ENCODE data around the gene HMGA1.

The HMGA1 gene, protein sequence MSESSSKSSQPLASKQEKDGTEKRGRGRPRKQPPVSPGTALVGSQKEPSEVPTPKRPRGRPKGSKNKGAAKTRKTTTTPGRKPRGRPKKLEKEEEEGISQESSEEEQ

DNA sequence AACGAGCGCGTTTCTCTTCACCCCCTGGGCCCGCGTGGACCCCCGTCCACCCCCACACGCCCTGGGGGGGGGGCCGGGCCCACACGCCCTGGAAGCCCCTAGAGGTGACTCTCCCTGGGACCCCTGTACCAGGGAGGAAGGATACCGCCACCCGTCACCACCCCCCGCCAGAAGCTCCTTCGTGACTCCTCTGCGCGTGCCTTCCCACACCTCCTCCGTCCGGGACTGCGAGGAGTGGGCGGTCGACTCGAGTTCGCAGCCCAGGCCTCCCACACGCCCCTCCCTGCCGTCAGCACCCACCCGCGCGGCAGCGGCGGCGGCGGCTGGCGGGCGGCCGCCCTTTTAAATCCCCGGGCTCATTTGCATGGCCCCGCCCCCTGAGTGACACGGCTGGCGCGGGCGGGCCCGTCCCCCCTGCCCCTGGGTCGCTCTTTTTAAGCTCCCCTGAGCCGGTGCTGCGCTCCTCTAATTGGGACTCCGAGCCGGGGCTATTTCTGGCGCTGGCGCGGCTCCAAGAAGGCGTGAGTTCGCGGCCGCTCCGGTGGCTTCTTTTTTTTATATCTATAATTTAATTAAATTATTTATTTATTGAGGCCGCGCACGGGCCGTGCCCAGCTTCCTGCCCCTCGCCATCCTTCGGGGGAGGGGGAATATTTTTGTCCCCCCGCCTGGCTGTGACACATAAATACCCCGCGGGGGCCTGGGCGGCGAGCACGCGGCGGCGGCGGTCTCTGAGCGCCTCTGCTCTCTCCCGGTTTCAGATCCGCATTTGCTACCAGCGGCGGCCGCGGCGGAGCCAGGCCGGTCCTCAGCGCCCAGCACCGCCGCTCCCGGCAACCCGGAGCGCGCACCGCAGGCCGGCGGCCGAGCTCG is at the start of gene HMGA1:
Gene HMGA1, plus strand, starts transcription at position 431 of the 873 bp plus-strand sequence. CDS start 3,908 bp downstream, outside the sequence.
- DNase-seq (ENCODE audit: low read depth) = peak; percentile 88

DNA sequence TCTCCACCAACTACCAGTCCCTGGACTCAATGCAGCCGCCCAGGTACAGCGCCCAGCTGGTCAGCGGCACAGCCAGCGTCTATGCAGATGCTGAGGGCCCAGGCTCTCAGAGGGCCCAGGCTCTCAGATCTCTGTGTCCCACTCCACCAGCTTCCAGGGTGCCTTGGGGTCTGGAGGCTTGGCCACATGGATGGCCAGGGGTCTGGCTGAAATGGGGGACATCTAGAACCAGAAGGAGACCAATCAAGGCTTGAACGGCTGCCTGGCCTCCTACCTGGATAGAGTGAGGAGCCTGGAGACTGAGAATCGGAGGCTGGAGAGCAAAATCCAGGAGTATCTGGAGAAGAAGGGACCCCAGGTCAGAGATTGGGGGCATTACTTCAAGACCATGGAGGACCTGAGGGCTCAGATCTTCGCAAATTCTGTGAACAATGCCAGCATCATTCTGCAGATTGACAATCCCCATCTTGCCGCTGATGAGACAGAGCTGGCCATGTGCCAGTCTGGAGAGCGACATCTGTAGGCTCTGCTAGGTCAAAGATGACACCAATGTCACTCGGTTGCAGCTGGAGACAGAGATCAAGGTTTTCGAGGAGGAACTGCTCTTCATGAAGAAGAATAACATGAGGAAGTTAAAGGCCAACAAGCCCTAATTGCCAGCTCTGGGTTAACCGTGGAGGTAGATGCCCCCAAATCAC is 46.7 kb upstream of the HMGA1 start:
- peak; percentile 51 for DNase-seq (ENCODE audit: low read depth)

DNA sequence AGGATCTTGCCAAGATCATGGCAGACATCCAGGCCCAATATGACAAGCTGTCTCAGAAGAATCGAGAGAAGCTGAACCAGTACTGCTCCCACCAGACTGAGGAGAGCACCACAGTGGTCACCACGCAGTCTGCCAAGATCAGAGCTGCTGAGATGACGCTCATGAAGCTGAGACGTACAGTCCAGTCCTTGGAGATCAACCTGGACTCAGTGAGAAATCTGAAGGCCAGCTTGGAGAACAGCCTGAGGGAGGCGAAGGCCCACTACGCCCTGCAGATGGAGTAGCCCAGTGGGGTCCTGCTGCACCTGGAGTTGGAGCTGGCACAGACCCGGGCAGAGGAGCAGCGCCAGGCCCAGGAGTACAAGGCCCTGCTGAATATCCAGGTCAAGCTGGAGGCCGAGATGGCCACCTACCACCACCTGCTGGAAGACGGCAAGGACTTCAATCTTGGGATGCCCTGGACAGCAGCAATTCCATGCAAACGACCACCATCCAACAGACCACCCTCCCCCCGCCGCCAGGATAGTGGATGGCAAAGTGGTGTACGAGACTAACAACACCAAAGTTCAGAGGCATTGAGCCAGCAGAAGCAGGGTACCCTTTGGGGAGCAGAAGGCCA is 46.1 kb upstream of the HMGA1 start:
- no peak for DNase-seq (ENCODE audit: low read depth)

DNA sequence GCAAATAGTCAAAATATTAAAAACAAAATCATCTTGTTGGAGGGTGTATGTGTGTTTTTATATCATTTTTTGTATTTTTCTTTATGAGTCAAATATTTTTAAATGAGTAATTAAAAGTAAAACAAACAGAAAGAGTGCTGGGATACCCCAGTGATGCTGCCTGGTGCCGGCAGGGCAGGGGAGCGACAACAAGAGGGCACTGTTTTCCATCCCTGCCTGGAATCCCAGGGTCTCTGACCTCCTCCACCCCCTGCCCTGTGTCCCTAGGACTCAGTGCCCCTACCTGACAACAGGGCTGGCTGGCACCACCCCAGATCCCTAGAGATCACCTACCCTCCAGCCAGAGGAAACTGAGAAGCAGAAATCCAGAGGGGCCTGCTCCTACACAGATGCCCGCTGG is 41.9 kb upstream of the HMGA1 start:
- no peak for DNase-seq (ENCODE audit: low read depth)

DNA sequence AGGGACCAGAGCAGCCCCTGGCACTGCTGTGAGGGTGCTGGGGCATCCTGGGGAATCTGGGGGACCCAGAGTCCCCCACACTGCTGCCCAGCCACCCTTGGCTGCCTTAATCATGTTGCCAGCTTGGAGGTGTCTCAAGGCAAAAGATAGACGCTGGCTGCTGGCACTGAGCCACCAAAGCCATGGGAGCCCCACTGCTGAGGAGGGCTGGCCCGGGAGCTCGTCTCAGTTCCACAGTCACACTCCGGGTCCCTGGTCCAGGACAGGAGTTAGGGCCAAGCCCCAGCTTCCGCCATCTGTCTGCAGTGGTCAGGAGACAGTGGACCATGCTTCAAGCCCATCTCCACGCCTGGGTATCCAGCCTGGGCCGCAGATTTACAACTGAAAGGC is 41.0 kb upstream of the HMGA1 start:
- no peak for DNase-seq (ENCODE audit: low read depth)

DNA sequence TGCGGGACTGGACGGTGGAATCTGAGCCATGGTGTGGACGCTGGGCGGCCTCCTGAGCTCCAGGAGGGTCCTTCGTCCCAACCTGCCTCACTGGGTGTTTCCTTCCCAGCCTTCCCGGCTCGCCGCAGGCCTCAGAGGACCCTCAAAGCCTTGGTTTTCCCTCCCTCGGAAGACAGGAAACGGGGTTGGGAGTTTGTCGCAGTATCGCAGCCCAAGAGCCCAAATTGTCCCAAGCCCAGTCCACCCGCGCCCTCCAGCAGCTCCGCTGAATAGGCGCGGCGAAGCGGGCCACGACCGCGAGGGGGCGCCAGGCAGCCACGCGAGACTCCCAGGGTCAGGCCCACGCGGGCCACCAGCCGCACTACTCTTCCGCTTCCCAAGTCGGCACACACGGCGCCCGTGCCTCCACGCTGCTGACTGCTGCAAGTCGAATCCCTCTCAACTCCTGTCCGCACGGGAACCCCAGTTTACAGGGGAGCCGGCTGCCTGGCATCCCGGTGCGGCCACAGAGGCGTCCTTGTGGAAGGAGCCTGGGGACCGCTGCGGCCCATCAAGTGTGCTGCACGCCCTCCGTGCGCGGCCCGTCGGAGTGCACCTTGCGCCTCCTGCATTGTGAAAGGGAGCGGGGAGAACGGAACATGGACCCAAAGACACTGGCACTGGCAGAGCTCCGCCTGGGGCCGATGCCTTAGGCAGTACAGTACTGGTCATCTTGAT is 40.4 kb upstream of the HMGA1 start:
- DNase-seq (ENCODE audit: low read depth) = peak; percentile 91

DNA sequence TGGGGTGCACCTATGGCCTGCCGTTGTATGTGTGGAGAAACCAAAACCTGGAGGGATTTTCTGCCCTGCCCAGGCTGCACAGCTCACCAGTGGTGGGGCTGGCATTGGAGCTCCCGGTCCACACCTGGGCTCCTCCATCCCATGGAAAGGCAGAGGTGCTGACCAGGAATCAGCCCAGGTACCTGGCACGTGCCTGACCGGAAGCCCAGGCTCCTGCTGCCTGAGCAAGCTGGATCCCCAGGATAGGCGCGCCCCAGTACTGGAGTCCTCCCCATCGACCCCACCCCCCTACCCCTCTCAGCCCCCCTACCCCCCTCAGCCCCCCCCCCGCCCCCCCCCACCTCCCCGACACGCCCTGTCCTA is 39.9 kb upstream of the HMGA1 start:
- DNase-seq (ENCODE audit: low read depth) = no peak

DNA sequence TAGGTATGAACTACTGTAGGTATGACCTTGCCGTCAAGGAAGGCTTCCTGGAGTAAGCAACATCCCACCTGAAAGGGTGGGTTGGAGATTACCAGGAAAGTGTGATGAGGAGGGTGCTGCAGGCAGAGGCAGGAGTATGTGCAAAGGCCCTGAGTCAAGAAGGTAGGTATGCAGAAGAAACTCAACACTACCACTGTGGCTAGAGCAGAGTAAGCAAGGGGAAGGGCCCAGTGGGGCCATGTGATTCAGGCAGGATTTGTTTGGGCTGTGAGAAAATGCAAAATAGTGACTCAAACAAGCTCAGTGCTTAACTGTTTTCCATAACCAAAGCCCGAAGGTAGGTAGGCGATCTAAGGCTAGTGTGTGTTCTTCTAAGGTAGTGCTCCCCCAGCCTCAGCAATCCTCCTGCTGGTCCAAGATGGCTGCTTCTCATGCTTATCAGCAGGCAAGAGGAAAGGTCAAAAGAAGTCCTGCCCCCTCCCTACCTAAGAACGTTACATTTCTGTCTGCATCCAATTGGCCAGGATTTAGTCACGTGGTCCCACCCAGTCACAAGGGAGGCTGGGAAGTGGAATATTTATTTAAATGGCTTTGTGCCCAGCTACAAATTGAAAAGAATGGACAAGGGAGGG is 36.2 kb upstream of the HMGA1 start:
- DNase-seq (ENCODE audit: low read depth) = no peak

DNA sequence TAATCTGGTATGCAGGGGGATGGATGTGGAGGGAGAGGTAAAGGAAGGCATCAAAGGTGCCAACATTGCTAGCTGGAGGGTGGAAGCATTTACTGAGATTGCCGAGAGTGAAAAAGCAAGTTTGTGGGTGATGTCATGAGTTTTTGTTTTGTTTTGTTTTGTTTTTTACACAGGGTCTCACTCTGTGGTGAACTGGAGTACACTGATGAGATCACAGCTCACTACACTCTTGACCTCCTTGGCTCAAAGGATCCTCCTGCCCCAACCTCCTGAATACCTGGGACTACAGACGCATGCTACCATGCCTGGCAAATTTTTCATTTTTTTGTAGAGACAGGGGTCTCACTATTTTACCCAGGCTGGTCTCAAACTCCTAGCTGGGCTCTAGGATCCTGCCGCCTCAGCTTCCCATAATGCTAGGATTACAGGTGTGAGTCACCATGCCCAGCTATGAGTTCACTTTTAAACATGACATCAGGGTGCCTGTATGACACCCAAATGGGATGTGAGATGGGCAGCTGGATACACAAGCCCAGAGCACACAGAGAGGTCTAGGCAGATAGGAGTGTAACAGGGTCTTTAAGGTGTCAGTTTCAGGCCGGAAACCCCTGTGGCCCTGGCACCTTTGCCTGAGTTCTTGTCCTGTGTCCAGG is 35.1 kb upstream of the HMGA1 start:
- DNase-seq (ENCODE audit: low read depth) = no peak

DNA sequence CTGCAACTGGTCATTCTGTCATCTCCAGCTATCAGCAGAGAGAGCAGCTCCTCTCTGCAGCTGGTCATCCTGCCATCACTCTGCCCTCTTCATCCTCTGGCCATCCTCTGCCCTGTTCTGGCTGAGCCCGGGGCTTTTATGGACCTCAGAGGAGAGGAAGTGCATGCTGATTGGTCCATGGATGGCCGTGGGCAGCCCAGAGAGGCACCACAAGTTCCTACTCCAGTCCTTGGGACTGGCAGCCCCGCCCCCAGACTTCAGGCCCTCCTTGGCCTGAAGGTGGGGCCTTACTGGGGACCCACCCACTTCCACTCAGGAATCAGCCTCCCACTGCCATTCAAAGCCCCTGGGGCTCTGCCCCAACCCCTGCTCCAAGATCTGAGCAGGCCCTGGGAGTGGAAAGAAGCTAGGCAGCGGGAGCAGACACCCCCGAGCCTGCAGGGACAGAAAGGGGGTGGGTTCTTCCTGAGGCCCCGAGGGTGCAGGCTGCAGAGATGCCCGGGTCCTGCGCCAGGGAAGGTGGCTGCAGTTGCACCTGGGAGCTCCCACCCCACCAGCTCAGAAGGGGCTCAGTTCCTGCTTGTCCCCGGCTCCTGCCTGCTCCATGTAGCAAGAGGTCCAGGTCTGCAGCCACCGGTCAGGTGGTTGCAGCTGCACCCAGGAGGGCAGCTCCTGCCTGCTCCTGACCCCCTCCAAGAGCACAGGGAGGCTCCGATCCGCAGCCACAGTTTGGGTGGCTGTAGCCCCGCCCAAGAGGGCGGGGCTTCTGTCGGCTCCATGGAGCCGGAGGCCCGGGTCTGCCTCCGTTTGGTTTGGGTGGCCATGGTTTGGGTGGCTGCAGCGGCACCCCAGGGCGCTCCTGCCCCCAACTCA is 34.1 kb upstream of the HMGA1 start:
- no peak for DNase-seq (ENCODE audit: low read depth)

DNA sequence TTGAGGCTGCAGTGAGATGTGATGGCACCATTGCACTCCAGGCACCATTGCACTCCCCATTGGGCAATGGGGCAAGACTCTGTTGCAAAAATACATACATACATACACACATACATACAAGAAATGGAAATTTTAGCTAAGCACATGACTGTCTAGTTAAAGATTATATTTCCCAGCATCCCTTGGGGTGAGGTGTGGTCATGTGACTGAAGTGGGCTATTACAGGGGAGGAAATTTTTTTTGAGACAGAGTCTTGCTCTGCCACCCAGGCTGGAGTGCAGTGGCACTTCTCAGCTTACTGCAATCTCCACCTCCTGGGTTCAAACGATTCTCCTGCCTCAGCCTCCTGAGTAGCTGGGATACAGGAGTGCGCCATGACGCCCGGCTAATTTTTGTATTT is 32.0 kb upstream of the HMGA1 start:
- no peak for DNase-seq (ENCODE audit: low read depth)

DNA sequence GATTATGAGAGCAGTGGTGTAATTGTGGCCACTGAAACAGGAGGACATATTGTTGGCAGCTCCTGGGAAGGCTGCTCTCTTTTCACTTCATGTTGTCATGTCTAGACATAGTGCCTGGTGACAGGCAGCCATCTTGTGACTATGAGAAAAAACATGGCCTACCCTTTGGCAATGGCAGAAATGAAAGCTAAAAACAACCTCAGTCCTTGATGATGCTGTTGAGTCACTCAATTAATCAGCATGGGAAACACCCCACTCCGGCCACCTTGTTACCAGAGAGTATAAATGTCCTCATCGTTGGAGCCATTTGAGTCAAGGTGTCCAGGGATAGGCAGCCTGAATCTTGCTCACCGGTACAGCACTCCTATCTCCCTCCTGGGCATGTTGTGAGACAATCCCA is 31.2 kb upstream of the HMGA1 start:
- DNase-seq (ENCODE audit: low read depth) = no peak

DNA sequence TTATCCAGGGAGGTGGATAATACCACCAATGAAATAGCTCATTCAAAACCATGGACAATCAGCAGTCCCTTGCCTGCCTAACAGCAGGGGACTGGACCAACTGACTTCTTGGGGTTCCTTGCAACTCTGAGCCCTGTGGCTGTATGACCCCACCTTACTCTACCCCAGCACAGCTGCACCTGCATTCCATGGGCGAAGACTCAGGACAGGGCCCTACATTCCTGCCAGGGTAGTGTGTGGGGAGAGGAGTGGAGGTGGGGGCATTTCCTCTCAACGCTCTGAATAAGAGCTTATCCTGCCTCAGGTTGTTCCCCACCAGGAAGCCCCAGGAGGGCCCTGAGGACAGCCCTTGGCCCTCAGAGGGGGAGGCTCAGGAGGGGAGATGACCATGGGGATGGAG is 30.8 kb upstream of the HMGA1 start:
- no peak for DNase-seq (ENCODE audit: low read depth)

DNA sequence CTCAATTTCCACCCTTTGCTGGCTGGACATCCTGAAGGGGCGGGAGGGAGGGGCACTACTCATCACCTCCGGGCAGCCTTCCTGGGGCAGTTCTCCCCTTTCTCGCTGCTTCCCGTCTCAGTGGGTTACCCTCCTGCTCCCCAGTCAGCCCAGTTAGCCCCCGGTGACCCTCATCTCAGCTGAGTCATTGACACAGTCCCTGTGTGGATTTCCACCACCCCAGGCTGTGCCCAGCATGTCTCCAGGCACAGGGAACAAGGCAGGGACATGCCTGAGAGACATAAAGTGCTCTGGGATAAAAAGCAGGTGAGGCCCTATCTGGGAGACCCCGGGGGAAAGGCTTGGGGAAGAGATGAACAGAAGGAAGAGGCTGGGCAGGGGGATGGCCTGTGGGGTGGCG is 29.9 kb upstream of the HMGA1 start:
- no peak for DNase-seq (ENCODE audit: low read depth)

DNA sequence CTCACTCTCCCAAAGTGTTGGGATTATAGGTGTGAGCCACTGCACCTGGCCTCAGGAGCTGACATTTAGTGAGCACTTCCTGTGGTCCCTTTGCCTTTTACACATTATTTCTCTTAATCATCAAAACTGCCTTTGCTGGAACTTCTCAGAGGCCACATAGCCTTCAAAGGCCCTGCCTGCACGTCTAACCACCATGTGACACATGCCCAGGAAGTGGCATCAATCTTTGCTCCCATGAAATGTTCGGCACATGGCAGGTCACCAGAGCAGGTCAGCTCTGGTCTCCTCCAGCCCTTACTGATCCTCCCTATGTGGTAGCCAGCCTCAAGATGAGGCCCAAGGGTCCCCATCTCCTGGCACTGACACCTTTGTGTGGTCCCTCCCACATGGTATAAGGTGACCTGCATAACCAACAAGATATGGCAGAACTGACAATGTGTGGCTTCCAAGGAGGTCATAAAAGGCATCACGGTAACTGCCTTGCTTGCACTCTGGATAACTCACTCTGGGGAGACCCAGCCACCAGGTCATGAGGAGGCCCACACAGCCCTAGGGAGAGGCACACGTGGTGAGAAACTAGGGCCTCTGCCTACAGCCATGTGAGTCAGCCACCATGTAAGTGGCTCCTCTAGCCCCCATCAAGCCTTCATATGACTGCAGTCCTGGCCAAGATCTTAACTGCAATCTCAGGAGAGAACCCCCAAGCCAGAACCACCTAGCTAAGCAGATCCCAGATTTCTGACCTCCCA is 28.8 kb upstream of the HMGA1 start:
- no peak for DNase-seq (ENCODE audit: low read depth)

DNA sequence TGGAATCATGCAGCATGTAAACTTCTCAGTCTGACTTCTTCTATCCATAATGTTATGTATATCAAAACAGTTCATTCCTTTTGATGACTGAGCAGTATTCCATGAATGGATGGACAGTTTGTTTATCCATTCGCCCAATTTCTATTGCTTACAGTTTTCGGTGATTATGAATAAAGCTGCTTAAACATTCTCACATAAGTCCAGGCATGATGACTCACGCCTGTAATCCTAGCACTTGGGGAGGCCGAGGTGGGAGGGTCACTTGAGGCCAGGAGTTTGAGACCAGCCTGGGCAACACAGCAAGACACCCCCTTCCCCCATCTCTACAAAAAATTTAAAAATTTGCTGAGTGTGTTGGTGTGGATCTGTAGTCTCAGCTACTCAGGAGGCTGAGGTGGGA is 22.9 kb upstream of the HMGA1 start:
- DNase-seq (ENCODE audit: low read depth) = no peak

DNA sequence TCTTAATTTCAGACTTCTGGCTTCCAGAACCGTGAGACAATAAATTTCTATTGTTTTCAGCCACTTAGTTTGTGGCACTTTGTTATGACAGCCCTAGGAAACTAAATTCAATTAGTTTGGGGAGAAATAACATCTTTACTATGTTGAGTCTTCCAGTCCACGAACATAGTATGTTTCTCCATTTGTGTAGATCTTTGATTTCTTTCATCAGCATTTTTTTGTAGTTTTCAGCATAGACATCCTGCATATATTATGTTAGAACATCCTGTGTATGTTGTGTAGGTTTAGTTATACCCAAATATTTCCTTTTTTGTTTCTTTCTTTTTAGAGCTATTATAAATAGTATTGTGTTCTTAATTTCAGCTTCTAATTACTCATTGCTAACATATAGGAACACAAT is 18.0 kb upstream of the HMGA1 start:
- no peak for DNase-seq (ENCODE audit: low read depth)

DNA sequence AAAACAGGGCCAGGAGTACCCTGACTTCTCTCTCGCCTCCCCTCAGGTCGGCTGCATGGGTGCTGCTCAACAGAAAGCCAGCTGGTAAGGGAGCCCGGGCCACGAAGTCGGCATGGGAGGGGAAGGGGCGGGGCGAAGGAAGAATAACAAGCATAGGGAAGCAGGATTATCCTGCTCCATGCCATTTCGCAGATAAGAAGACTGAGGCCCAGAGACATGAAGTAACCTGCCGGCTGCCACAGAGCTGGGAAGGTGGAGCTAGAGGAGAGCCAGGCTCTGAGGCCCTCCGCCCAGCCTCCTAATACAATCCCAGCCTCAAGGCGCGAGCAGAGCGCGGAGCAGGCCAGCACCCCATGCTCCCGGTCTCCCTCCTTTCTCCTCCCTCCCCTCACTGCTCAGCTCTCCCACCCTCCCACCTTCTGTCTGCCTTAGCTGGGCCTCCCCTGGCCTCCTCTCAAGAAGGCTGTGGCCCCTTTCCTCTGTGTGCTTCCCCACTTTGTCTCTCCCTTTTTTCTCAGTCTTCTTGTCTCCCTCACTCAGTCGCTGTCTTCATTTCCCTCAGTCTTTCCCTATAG is 13.2 kb upstream of the HMGA1 start:
- no peak for DNase-seq (ENCODE audit: low read depth)
